Caco-2 (cell line): ENCODE results near the gene NCAM2. TPM values are rescaled to one million over a fixed set of nuclear protein-coding genes. Genes with fewer than 3 reads are reported as not detected.

Experiments
- Bru-seq: library from RNA; stranded (reverse); fragments of 400-500 nt; gene quantifications from one replicate; lab custom pipeline; 2021; lab: Mats Ljungman, UMichigan
- BruChase-seq, 2 experiments: library from RNA; stranded (reverse); fragments of 400-500 nt; gene quantifications; one replicate each; lab custom pipeline; 2021; lab: Mats Ljungman, UMichigan
- BruUV-seq: library from RNA; stranded (reverse); fragments of 400-500 nt; replicated peaks from 2 replicates; lab custom pipeline; 2021; lab: Mats Ljungman, UMichigan
- CTCF ChIA-PET: fragments of 300-600 bp; sonication (Branson Sonifier 250); formaldehyde crosslinking; loops from one replicate; lab custom pipeline; 2022; ENCODE audit warnings: antibody characterized with exemption; lab: Charles Lee
- POLR2A ChIA-PET: fragments of 300-600 bp; sonication (Branson Sonifier 250); formaldehyde crosslinking; loops from one replicate; lab custom pipeline; 2022; ENCODE audit warnings: antibody characterized with exemption; lab: Charles Lee
- DNase-seq, 2 experiments: peaks; one replicate each; pipeline versions ENCODE4 v3.0.0 to v3.0.0-alpha.2; 2020 to 2022
- H3K27me3 ChIP-seq: replicated peaks from 2 replicates; pipeline ENCODE4 v1.6.0; 2011; ENCODE audit warnings: low read length; ENCODE audit not compliant: control insufficient read depth, insufficient read depth
- H3K36me3 ChIP-seq: 2 replicates; pipeline ENCODE4 v1.5.1; 2011; ENCODE audit warnings: low read length; ENCODE audit not compliant: control insufficient read depth, insufficient read depth
- H3K4me1 ChIP-seq: fragments of 250-450 bp; sonication (Bioruptor Pico); 2 replicates; pipeline ENCODE4 v1.5.1; 2020; ENCODE audit warnings: mild to moderate bottlenecking
- H3K4me3 ChIP-seq: 2 replicates; pipeline ENCODE4 v1.5.1; 2011; ENCODE audit warnings: low read depth, mild to moderate bottlenecking, control low read depth, low read length
- H3K9me3 ChIP-seq: fragments of 250-450 bp; sonication (Bioruptor Pico); 2 replicates; pipeline ENCODE4 v1.5.1; 2020; ENCODE audit warnings: mild to moderate bottlenecking, moderate library complexity
- H3K27ac Mint-ChIP-seq: one replicate; pipeline ENCODE4 v1.8.0; 2022; ENCODE audit warnings: mixed read lengths; ENCODE audit not compliant: unreplicated experiment
- H3K27me3 Mint-ChIP-seq: one replicate; pipeline ENCODE4 v1.8.0; 2022; ENCODE audit warnings: mixed read lengths; ENCODE audit not compliant: insufficient read depth, unreplicated experiment
- H3K36me3 Mint-ChIP-seq: one replicate; pipeline ENCODE4 v1.8.0; 2022; ENCODE audit warnings: mild to moderate bottlenecking, mixed read lengths; ENCODE audit not compliant: insufficient read depth, unreplicated experiment
- H3K4me1 Mint-ChIP-seq: one replicate; pipeline ENCODE4 v1.8.0; 2022; ENCODE audit warnings: low read depth, mixed read lengths; ENCODE audit not compliant: unreplicated experiment
- H3K4me3 Mint-ChIP-seq: one replicate; pipeline ENCODE4 v1.8.0; 2022; ENCODE audit warnings: mild to moderate bottlenecking, moderate library complexity, mixed read lengths; ENCODE audit not compliant: unreplicated experiment
- H3K9me3 Mint-ChIP-seq: one replicate; pipeline ENCODE4 v1.8.0; 2022; ENCODE audit warnings: mixed read lengths; ENCODE audit not compliant: unreplicated experiment
- intact Hi-C: fragments of 100-400 bp; cut with micrococcal nuclease; formaldehyde crosslinking; loops from one replicate; pipeline ENCODE4 v1.10.0; 2022; ENCODE audit not compliant: unreplicated experiment
- long read RNA-seq: library from polyadenylated mRNA; stranded (forward); transcript quantifications from one replicate; pipeline ENCODE4 v2.0.0, GENCODE V29; 2022
- total RNA-seq: library from RNA; stranded (reverse); gene quantifications from 2 replicates; pipeline ENCODE4 v1.2.3, GENCODE V29; 2022
- TF ChIP-seq, protein P1 (sequence below), 2 experiments: fragments of 200-600 bp in 1 of 2; IDR thresholded peaks; 1 replicate in 1 of 2; 2 replicates in 1 of 2; pipeline versions ENCODE4 v1.5.1 to v1.8.0; 2011 to 2022; ENCODE audit warnings: antibody characterized with exemption in 1 of 2, control low read depth in 1 of 2, inconsistent platforms in 1 of 2, low read depth in 1 of 2, low read length in 1 of 2, mild to moderate bottlenecking in 1 of 2, moderate library complexity in 1 of 2; ENCODE audit not compliant: insufficient read depth in 1 of 2, severe bottlenecking in 1 of 2, unreplicated experiment in 1 of 2

NCAM2 gene
- total RNA-seq: not detected in 2 replicates
- Bru-seq, nascent RNA: percentile 2 among the genes with signal in this experiment
- percentile 4 among the genes with signal in this experiment for BruChase-seq, experiment 1, labeled RNA remaining after a 2-hour chase
- BruChase-seq, experiment 2, labeled RNA remaining after a 6-hour chase: percentile 1 among the genes with signal in this experiment
- long read RNA-seq: 0 reads

DNA sequence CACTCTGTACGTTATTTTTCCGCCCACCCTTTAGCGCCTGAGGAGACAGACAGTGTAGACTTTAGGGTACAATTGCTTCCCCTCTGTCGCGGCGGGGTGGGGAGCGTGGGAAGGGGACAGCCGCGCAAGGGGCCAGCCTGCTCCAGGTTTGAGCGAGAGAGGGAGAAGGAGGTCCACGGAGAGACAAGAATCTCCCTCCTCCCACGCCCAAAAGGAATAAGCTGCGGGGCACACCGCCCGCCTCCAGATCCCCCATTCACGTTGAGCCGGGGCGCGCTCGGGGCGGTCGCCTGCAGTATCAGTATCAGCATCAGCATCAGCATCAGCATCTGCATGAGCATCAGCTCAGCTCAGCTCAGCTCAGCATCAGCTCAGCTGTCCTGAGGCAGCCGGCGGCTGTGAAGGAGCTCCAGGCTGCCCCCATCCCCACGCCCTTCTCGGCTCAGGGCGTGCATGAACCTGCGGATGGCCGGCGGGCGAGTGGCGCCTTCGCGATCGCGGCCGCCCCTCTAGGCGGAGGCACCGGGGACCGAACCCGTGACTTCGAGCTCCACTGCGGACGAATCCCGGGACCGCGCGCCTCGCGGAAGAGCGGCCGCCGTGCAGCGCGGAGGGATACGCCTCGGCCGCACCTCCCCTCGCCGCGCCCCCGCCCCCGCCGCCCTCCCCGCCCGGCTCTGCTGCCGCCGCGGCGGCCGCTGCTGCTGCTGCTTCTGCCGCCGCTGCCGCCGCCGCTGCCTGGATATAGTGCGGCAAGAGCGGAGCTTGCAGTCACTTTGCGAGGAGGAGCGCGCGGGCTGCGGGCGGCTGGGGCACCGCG is at the start of gene NCAM2:
NCAM2 (plus strand) TSS at position 774 of the 820 bp plus-strand sequence.
- Histone ChIP-seq H3K9me3 (no peaks in the 10 kb centered on the region), H3K4me3 (no peak within 1 kb of the TSS), H3K27me3 (no peaks in the 10 kb centered on the region), H3K36me3 (no peaks in the 10 kb centered on the region), H3K4me1 (no peaks in the 10 kb centered on the region)
- H3K9me3 Mint-ChIP-seq: no peaks in the 10 kb centered on the region
- TF ChIP-seq, protein P1, sequence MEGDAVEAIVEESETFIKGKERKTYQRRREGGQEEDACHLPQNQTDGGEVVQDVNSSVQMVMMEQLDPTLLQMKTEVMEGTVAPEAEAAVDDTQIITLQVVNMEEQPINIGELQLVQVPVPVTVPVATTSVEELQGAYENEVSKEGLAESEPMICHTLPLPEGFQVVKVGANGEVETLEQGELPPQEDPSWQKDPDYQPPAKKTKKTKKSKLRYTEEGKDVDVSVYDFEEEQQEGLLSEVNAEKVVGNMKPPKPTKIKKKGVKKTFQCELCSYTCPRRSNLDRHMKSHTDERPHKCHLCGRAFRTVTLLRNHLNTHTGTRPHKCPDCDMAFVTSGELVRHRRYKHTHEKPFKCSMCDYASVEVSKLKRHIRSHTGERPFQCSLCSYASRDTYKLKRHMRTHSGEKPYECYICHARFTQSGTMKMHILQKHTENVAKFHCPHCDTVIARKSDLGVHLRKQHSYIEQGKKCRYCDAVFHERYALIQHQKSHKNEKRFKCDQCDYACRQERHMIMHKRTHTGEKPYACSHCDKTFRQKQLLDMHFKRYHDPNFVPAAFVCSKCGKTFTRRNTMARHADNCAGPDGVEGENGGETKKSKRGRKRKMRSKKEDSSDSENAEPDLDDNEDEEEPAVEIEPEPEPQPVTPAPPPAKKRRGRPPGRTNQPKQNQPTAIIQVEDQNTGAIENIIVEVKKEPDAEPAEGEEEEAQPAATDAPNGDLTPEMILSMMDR (IDR thresholded peaks at IDR 0.05; ENCODE audit: insufficient read depth in 1 of 2, low read depth in 1 of 2, low read length in 1 of 2, severe bottlenecking in 1 of 2, unreplicated experiment in 1 of 2): no peak
- CTCF ChIA-PET: no interaction called here
- H3K36me3 Mint-ChIP-seq: no peaks in the 10 kb centered on the region
- no peak for DNase-seq
- H3K27ac Mint-ChIP-seq: no peak within 1 kb of the TSS
- no TSS peak for BruUV-seq
- H3K4me3 Mint-ChIP-seq: no peak within 1 kb of the TSS
- no peaks in the 10 kb centered on the region for H3K4me1 Mint-ChIP-seq
- H3K27me3 Mint-ChIP-seq: peaks cover 14% of the 10 kb centered on the region
- POLR2A ChIA-PET: no interaction called here
- intact Hi-C loops: loop anchor here (5.0 kb wide), 1 partner anchor 164 kb away; no protein-coding TSS in a partner anchor

- no TSS peak for BruUV-seq
- no peaks in the 10 kb centered on the region for H3K27me3 Mint-ChIP-seq
- Histone ChIP-seq H3K27me3 (no peaks in the 10 kb centered on the region), H3K4me1 (no peaks in the 10 kb centered on the region), H3K4me3 (no peak overlapping the region), H3K9me3 (no peaks in the 10 kb centered on the region), H3K36me3 (no peaks in the 10 kb centered on the region)
- H3K36me3 Mint-ChIP-seq: no peaks in the 10 kb centered on the region
- no peaks in the 10 kb centered on the region for H3K9me3 Mint-ChIP-seq
- TF ChIP-seq, protein P1 (IDR thresholded peaks at IDR 0.05; ENCODE audit: insufficient read depth in 1 of 2, low read depth in 1 of 2, low read length in 1 of 2, severe bottlenecking in 1 of 2, unreplicated experiment in 1 of 2): no peak
- H3K4me1 Mint-ChIP-seq: no peaks in the 10 kb centered on the region
- ChIA-PET POLR2A (no interaction called here), CTCF (no interaction called here)
- no peak overlapping the region for H3K27ac Mint-ChIP-seq
- no peak for DNase-seq
- no peak overlapping the region for H3K4me3 Mint-ChIP-seq
- intact Hi-C loops: no loop called here
These were observed 48.3 kb upstream of the NCAM2 start for GRCh38 chr21:20949884-20950283.

- TF ChIP-seq, protein P1 (IDR thresholded peaks at IDR 0.05; ENCODE audit: insufficient read depth in 1 of 2, low read depth in 1 of 2, low read length in 1 of 2, severe bottlenecking in 1 of 2, unreplicated experiment in 1 of 2): no peak
- no peak overlapping the region for H3K27ac Mint-ChIP-seq
- H3K4me1 Mint-ChIP-seq: no peaks in the 10 kb centered on the region
- Histone ChIP-seq H3K27me3 (no peaks in the 10 kb centered on the region), H3K36me3 (no peaks in the 10 kb centered on the region), H3K9me3 (no peaks in the 10 kb centered on the region; the same call in 1 of the 2 replicates), H3K4me3 (no peak overlapping the region), H3K4me1 (no peaks in the 10 kb centered on the region)
- no peaks in the 10 kb centered on the region for H3K36me3 Mint-ChIP-seq
- DNase-seq: no peak
- intact Hi-C loops: no loop called here
- BruUV-seq: no TSS peak
- H3K9me3 Mint-ChIP-seq: no peaks in the 10 kb centered on the region
- ChIA-PET CTCF (no interaction called here), POLR2A (no interaction called here)
- no peaks in the 10 kb centered on the region for H3K27me3 Mint-ChIP-seq
- H3K4me3 Mint-ChIP-seq: no peak overlapping the region
These were observed 32.4 kb upstream of the NCAM2 start for GRCh38 chr21:20965816-20966215.
